Endothelial cell of umbilical vein (primary cell): ENCODE results near the gene GRB2. TPM values are rescaled to one million over a fixed set of nuclear protein-coding genes. Genes with fewer than 3 reads are reported as not detected.
A peak's percentile ranks its signal among the peaks of the same experiment; 100 is the strongest.

Source experiments
- BruUV-seq: library from RNA; stranded (reverse); fragments of 400-500 nt; replicated peaks from 2 replicates; lab custom pipeline; 2021; lab: Mats Ljungman, UMichigan
- CTCF ChIA-PET: fragments of 300-600, 350-600 bp; sonication (Branson Sonifier 250); formaldehyde crosslinking; loops from one replicate; lab custom pipeline; 2021; ENCODE audit warnings: antibody characterized with exemption, inconsistent platforms; lab: Charles Lee
- POLR2A ChIA-PET: fragments of 300-600, 350-600 bp; sonication (Branson Sonifier 250); formaldehyde crosslinking; loops from one replicate; lab custom pipeline; 2021; ENCODE audit warnings: antibody characterized with exemption, inconsistent platforms; lab: Charles Lee
- DNase-seq: peaks from one replicate; pipeline ENCODE4 v3.0.0-alpha.2; 2011; ENCODE audit warnings: low read depth, low spot score
- FAIRE-seq: peaks from 2 replicates; lab custom pipeline; 2011; peaks lifted over from hg19 to GRCh38; lab: Jason Lieb, UNC
- H2AFZ ChIP-seq: 2 replicates; pipeline ENCODE4 v1.6.0; 2012; ENCODE audit warnings: low read depth, low read length, control low read depth, inconsistent platforms
- H3K27ac ChIP-seq: 2 replicates; pipeline ENCODE4 v1.5.1; 2011; ENCODE audit warnings: low read depth, mild to moderate bottlenecking, control low read depth, low read length, moderate library complexity; ENCODE audit not compliant: insufficient read depth
- H3K27me3 ChIP-seq, 2 experiments: 2 replicates each; pipeline versions ENCODE4 v1.6.0 to v1.6.1; 2011; ENCODE audit warnings: low read length in 2 of 2, mixed read lengths in 1 of 2; ENCODE audit not compliant: control insufficient read depth in 2 of 2, insufficient read depth in 2 of 2
- H3K36me3 ChIP-seq, 2 experiments: 2 replicates in 1 of 2; 3 replicates in 1 of 2; pipeline ENCODE4 v1.5.1; 2011; ENCODE audit warnings: low read length in 2 of 2, mild to moderate bottlenecking in 1 of 2, moderate library complexity in 1 of 2; ENCODE audit not compliant: control insufficient read depth in 2 of 2, insufficient read depth in 2 of 2; ENCODE audit errors: extremely low read depth in 1 of 2
- H3K4me1 ChIP-seq: 3 replicates; pipeline ENCODE4 v1.5.1; 2011; ENCODE audit warnings: mild to moderate bottlenecking, low read length; ENCODE audit not compliant: control insufficient read depth, insufficient read depth; ENCODE audit errors: extremely low read depth
- H3K4me2 ChIP-seq: 2 replicates; pipeline ENCODE4 v1.6.1; 2011; ENCODE audit warnings: low read length, control low read depth, mixed read lengths; ENCODE audit not compliant: insufficient read depth
- H3K4me3 ChIP-seq, 3 experiments: fragments of 200-600 bp in 1 of 3; sonication (generic), shearing (Covaris generic) in 1 of 3; replicated peaks in 1 of 3; 2 replicates each; pipeline ENCODE4 v1.5.1; 2011 to 2016; ENCODE audit warnings: control low read depth in 3 of 3, low read length in 3 of 3, mild to moderate bottlenecking in 2 of 3, inconsistent platforms in 1 of 3, low read depth in 1 of 3, moderate library complexity in 1 of 3; ENCODE audit not compliant: insufficient read depth in 1 of 3
- H3K79me2 ChIP-seq: 2 replicates; pipeline ENCODE4 v1.6.0; 2012; ENCODE audit warnings: low read length, inconsistent platforms; ENCODE audit not compliant: control insufficient read depth, insufficient read depth
- H3K9ac ChIP-seq: replicated peaks from 2 replicates; pipeline ENCODE3; 2011; ENCODE audit warnings: low read length, control low read depth; ENCODE audit not compliant: insufficient read depth; ENCODE audit errors: extremely low read depth
- H3K9me1 ChIP-seq: replicated peaks from 3 replicates; pipeline ENCODE4 v1.6.0; 2011; ENCODE audit warnings: mild to moderate bottlenecking, low read length; ENCODE audit not compliant: control insufficient read depth, insufficient read depth; ENCODE audit errors: extremely low read depth
- H3K9me3 ChIP-seq: replicated peaks from 2 replicates; pipeline ENCODE4 v1.5.1; 2012; ENCODE audit warnings: low read length, inconsistent platforms; ENCODE audit not compliant: control insufficient read depth, insufficient read depth
- H4K20me1 ChIP-seq: replicated peaks from 2 replicates; pipeline ENCODE3; 2011; ENCODE audit warnings: mild to moderate bottlenecking, low read length; ENCODE audit not compliant: control insufficient read depth, insufficient read depth; ENCODE audit errors: extremely low read depth
- CTCF ChIP-seq, 2 donors: IDR thresholded peaks; 1 replicate in 1 of 2; 2 replicates in 1 of 2; pipeline ENCODE4 v1.5.1; 2011; ENCODE audit warnings: low read length in 2 of 2, mild to moderate bottlenecking in 2 of 2, moderate library complexity in 2 of 2, control low read depth in 1 of 2, inconsistent platforms in 1 of 2, low read depth in 1 of 2; ENCODE audit not compliant: insufficient read depth in 1 of 2; ENCODE audit errors: extremely low read depth in 1 of 2
- EZH2 ChIP-seq: IDR thresholded peaks from 2 replicates; pipeline ENCODE4 v1.6.1; 2012; ENCODE audit warnings: borderline replicate concordance, low read depth, mild to moderate bottlenecking, moderate library complexity, low read length, inconsistent platforms; ENCODE audit not compliant: severe bottlenecking
- FOS ChIP-seq: IDR thresholded peaks from 2 replicates; pipeline ENCODE4 v1.6.1; 2011; ENCODE audit warnings: mild to moderate bottlenecking, low read length, moderate library complexity, borderline replicate concordance; ENCODE audit not compliant: insufficient read depth
- GATA2 ChIP-seq: IDR thresholded peaks from 2 replicates; pipeline ENCODE4 v1.7.0; 2011; ENCODE audit warnings: low read depth, mild to moderate bottlenecking, moderate library complexity, mixed read lengths, low read length; ENCODE audit not compliant: insufficient read length, insufficient read depth
- JUN ChIP-seq: IDR thresholded peaks from 2 replicates; pipeline ENCODE4 v1.6.1; 2011; ENCODE audit warnings: borderline replicate concordance, low read depth; ENCODE audit not compliant: insufficient read length, insufficient read depth
- MAX ChIP-seq: IDR thresholded peaks from 2 replicates; pipeline ENCODE4 v1.6.1; 2011; ENCODE audit not compliant: insufficient read depth, insufficient read length
- MYC ChIP-seq: IDR thresholded peaks from one replicate; pipeline ENCODE4 v1.6.1; 2011; ENCODE audit warnings: mild to moderate bottlenecking, low read depth, low read length
- POLR2A ChIP-seq: IDR thresholded peaks from 2 replicates; pipeline ENCODE4 v1.6.1; 2012; ENCODE audit warnings: low read depth, mild to moderate bottlenecking, control low read depth, low read length
- POLR2AphosphoS5 ChIP-seq: IDR thresholded peaks from 2 replicates; pipeline ENCODE4 v1.6.1; 2012; ENCODE audit warnings: low read depth, mild to moderate bottlenecking, control low read depth, low read length, moderate library complexity; ENCODE audit not compliant: insufficient read depth
- dilution Hi-C: fragments of 300-500 bp; cut with MboI; formaldehyde crosslinking; loops from one replicate; pipeline ENCODE4 v1.15.0; 2019; ENCODE audit warnings: low sequenced_read_pairs; ENCODE audit not compliant: extremely low pct_ligation_motif_present
- intact Hi-C: fragments of 100-400 bp; cut with micrococcal nuclease; formaldehyde crosslinking; loops from one replicate; pipeline ENCODE4 v1.10.0; 2022
- polyA plus RNA-seq, 4 experiments: library from polyadenylated mRNA; depleted of rRNA in 3 of 4; stranded (reverse) in 3 of 4; unstranded in 1 of 4; fragments of >200 nt; gene quantifications; 2 replicates each; pipeline versions ENCODE4 v1.2.1 to v1.2.3, GENCODE V29; 2011 to 2012; ENCODE audit warnings: missing spikeins in 1 of 4
- total RNA-seq: library from RNA; stranded (reverse); gene quantifications from 2 replicates; pipeline ENCODE4 v1.2.3, GENCODE V29; 2021

The GRB2 gene
- total and polyA plus RNA-seq, 2 donors (not counting 3 experiments of a cell fraction or from before 2014, with no cell fraction given), result 51.5 to 93.9 TPM

GRCh38 chr17:75288359-75288758, 117.1 kb downstream of the GRB2 start:
- intact Hi-C loops (loop anchor here (2.0 kb wide), 1 partner anchor 18 kb away; the partner anchor contains the start of gene MIF4GD), dilution Hi-C loops (no loop called here)
- no peaks in the 10 kb centered on the region for H4K20me1 ChIP-seq
- no peak overlapping the region for H2AFZ ChIP-seq
- peak overlapping the region; percentile 66 to 85 (median 75) for H3K4me3 ChIP-seq
- H3K36me3 ChIP-seq, result peaks cover 0 to 10% of the 10 kb centered on the region in 2 experiments
- no peaks in the 10 kb centered on the region for H3K9me1 ChIP-seq
- H3K9ac ChIP-seq, result peak overlapping the region; percentile 72
- BruUV-seq, result no TSS peak
- ChIA-PET POLR2A (interaction anchor here (1.3 to 1.7 kb wide), 2 partner anchors 10 to 18 kb away, joined by 3 to 17 read pairs; partner anchors contain the start of gene MIF4GD), CTCF (interaction anchor here (1.1 to 2.4 kb wide), 2 partner anchors 19 to 105 kb away, joined by 6 to 68 read pairs; partner anchors contain the start of gene MIF4GD)
- H3K4me2 ChIP-seq, result peak overlapping the region; percentile 83
- H3K9me3 ChIP-seq, result no peaks in the 10 kb centered on the region
- H3K4me1 ChIP-seq, result peaks cover 8% of the 10 kb centered on the region
- FAIRE-seq (no peak), DNase-seq (no peak)
- TF ChIP-seq EZH2, result no peak
- TF ChIP-seq POLR2AphosphoS5, result no peak
- TF ChIP-seq CTCF (IDR thresholded peaks at IDR 0.05; ENCODE audit: extremely low read depth in 1 of 2, insufficient read depth in 1 of 2, low read depth in 1 of 2, low read length in 2 of 2), result no peak
- TF ChIP-seq POLR2A, result no peak
- no peak for TF ChIP-seq MYC
- no peak for TF ChIP-seq MAX
- TF ChIP-seq GATA2, result no peak
- TF ChIP-seq JUN, result no peak
- no peak for TF ChIP-seq FOS
- H3K79me2 ChIP-seq, result peaks cover 8% of the 10 kb centered on the region
- H3K27ac ChIP-seq, result no peak overlapping the region
- H3K27me3 ChIP-seq, result no peaks in the 10 kb centered on the region
